Measurements from ENCODE around the gene TTLL12. TPM values are rescaled to one million over a fixed set of nuclear protein-coding genes. Genes with fewer than 3 reads are reported as not detected.

The TTLL12 gene
- total and polyA plus RNA-seq, 2 of the 8 experiments (the other 6 are each of a cell fraction or from before 2014, with no cell fraction given) = 101 to 124 TPM

- no peak for TF ChIP-seq CHD7 (IDR thresholded peaks at IDR 0.05; ENCODE audit: insufficient replicate concordance, low read length)
- no peak for TF ChIP-seq E2F6 (IDR thresholded peaks at IDR 0.05)
- TF ChIP-seq RAD21 (IDR thresholded peaks at IDR 0.05 in 1 of 2, conservative IDR thresholded peaks at IDR 0.05 in 1 of 2; ENCODE audit: low read depth in 2 of 2, low read length in 2 of 2) = no peak
- no peak for TF ChIP-seq SRF (IDR thresholded peaks at IDR 0.05; ENCODE audit: low read depth, low read length)
- TF ChIP-seq PHF8 (conservative IDR thresholded peaks at IDR 0.05; ENCODE audit: low read depth, low read length) = no peak
These were observed 22.0 kb upstream of the TTLL12 start (continued) for GRCh38 chr22:43208703-43209522.
